HepG2 (cell line): ENCODE data around the gene MYO10. TPM values are rescaled to one million over a fixed set of nuclear protein-coding genes. Genes with fewer than 3 reads are reported as not detected.

Source experiments
- ATAC-seq: fragments of 200-7000 bp; cut with Tn5 transposase; 3 replicates; pipeline ENCODE4 v1.9.1; 2020; ENCODE audit warnings: mild to moderate bottlenecking, moderate library complexity
- BruUV-seq: library from RNA; stranded (reverse); fragments of 400-500 nt; replicated peaks from 2 replicates; lab custom pipeline; 2021; lab: Mats Ljungman, UMichigan
- CTCF ChIA-PET: fragments of 300-600 bp; formaldehyde crosslinking; extraction: SDS; loops from one replicate; lab custom pipeline; 2021; ENCODE audit warnings: low total read pairs, inconsistent platforms, low intra/inter-chr PET ratio; lab: Yijun Ruan, JAX
- POLR2A ChIA-PET: fragments of 350-600 bp; sonication (Branson Sonifier 250); formaldehyde crosslinking; loops from one replicate; lab custom pipeline; 2020; ENCODE audit warnings: antibody characterized with exemption, inconsistent platforms; lab: Yijun Ruan, JAX
- DNase-seq: peaks from one replicate; pipeline ENCODE4 v3.0.0-alpha.2; 2015; ENCODE audit warnings: low spot score
- FAIRE-seq: peaks from 3 replicates; lab custom pipeline; 2011; peaks lifted over from hg19 to GRCh38; lab: Jason Lieb, UNC
- H2AFZ ChIP-seq: one replicate; pipeline ENCODE4 v1.6.1; 2011; ENCODE audit warnings: low read length, inconsistent platforms
- H3K27ac ChIP-seq: fragments of 300-600 bp; 3 replicates; pipeline ENCODE4 v1.8.0; 2011; ENCODE audit warnings: mixed run types, mild to moderate bottlenecking, mixed read lengths, low read length, inconsistent platforms; ENCODE audit not compliant: insufficient read depth; ENCODE audit errors: extremely low read length
- H3K27me3 ChIP-seq, 2 experiments: fragments of 200-600 bp in 1 of 2; 2 replicates in 1 of 2; 3 replicates in 1 of 2; pipeline versions ENCODE4 v1.6.0 to v1.8.0; 2011; ENCODE audit warnings: low read length in 2 of 2, mild to moderate bottlenecking in 2 of 2, moderate library complexity in 2 of 2, inconsistent platforms in 1 of 2; ENCODE audit not compliant: insufficient read depth in 2 of 2, control insufficient read depth in 1 of 2
- H3K36me3 ChIP-seq, 2 experiments: fragments of 200-600 bp in 1 of 2; replicated peaks in 1 of 2; 2 replicates in 1 of 2; 3 replicates in 1 of 2; pipeline versions ENCODE4 v1.5.1 to v1.8.0; 2011; ENCODE audit warnings: low read length in 2 of 2, inconsistent platforms in 1 of 2; ENCODE audit not compliant: insufficient read depth in 2 of 2, control insufficient read depth in 1 of 2
- H3K4me1 ChIP-seq: 2 replicates; pipeline ENCODE4 v1.5.1; 2012; ENCODE audit warnings: low read length, inconsistent platforms; ENCODE audit not compliant: insufficient read depth
- H3K4me2 ChIP-seq: 2 replicates; pipeline ENCODE4 v1.6.0; 2011; ENCODE audit warnings: low read depth, low read length, inconsistent platforms
- H3K4me3 ChIP-seq, 3 experiments: fragments of 200-600 bp in 1 of 3; sonication (generic), shearing (Covaris generic) in 1 of 3; replicated peaks in 1 of 3; 2 replicates each; pipeline ENCODE4 v1.5.1; 2011 to 2016; ENCODE audit warnings: low read length in 3 of 3, inconsistent platforms in 2 of 3, low read depth in 2 of 3, mild to moderate bottlenecking in 2 of 3, control low read depth in 1 of 3, mixed read lengths in 1 of 3; ENCODE audit not compliant: insufficient read depth in 1 of 3
- H3K79me2 ChIP-seq: one replicate; pipeline ENCODE4 v1.6.1; 2011; ENCODE audit warnings: low read length, inconsistent platforms; ENCODE audit not compliant: insufficient read depth
- H3K9ac ChIP-seq: 2 replicates; pipeline ENCODE4 v1.6.0; 2011; ENCODE audit warnings: mild to moderate bottlenecking, low read depth, low read length, inconsistent platforms; ENCODE audit not compliant: insufficient read depth
- H3K9me3 ChIP-seq: 2 replicates; pipeline ENCODE4 v1.5.1; 2012; ENCODE audit warnings: mild to moderate bottlenecking, low read length
- H4K20me1 ChIP-seq: 2 replicates; pipeline ENCODE4 v1.6.0; 2011; ENCODE audit warnings: inconsistent platforms, mild to moderate bottlenecking, low read length, moderate library complexity; ENCODE audit not compliant: insufficient read depth
- ETV5 ChIP-seq: IDR thresholded peaks from 2 replicates; pipeline ENCODE4 v1.6.1; 2018; ENCODE audit warnings: missing biosample characterization, missing genetic modification reagents, inconsistent platforms, borderline replicate concordance
- NFYB ChIP-seq: sonication (generic); formaldehyde crosslinking; IDR thresholded peaks from 2 replicates; pipeline ENCODE4 v1.4.0; 2020; ENCODE audit warnings: missing genetic modification reagents
- STAG1 ChIP-seq: sonication (generic); formaldehyde crosslinking; IDR thresholded peaks from 2 replicates; pipeline ENCODE4 v1.4.0; 2020; ENCODE audit warnings: missing genetic modification reagents
- ZBTB21 ChIP-seq: sonication (generic); formaldehyde crosslinking; IDR thresholded peaks from 2 replicates; pipeline ENCODE4 v1.4.0; 2020; ENCODE audit warnings: missing genetic modification reagents
- WGBS: methylation state at CpG from one replicate; pipeline ENCODE4 v1.1.6; 2017; ENCODE audit warnings: low lambda C conversion rate; 5-methylcytosine and 5-hydroxymethylcytosine counted together
- in situ Hi-C: cut with HindIII; loops from 2 replicates; pipeline ENCODE4 v1.10.0; 2017; ENCODE audit warnings: low pct_unique_long_range_greater_than_20kb; ENCODE audit not compliant: extremely low pct_ligation_motif_present
- intact Hi-C: fragments of 100-400 bp; cut with micrococcal nuclease; formaldehyde crosslinking; loops from one replicate; pipeline ENCODE4 v1.10.0; 2022; ENCODE audit not compliant: unreplicated experiment
- polyA plus RNA-seq, 8 experiments: library from polyadenylated mRNA; depleted of rRNA in 3 of 8; stranded (reverse) in 7 of 8; unstranded in 1 of 8; fragments of >200 nt; fragmentation: Illumina TruSeq in 4 of 8; extraction: Trizol in 4 of 8; gene quantifications; 2 replicates each; pipeline versions ENCODE4 v1.2.1 to v1.2.3, GENCODE V29; 2011 to 2016; ENCODE audit warnings: low read depth in 4 of 8, missing spikeins in 1 of 8, mixed read lengths in 1 of 8; ENCODE audit not compliant: insufficient read depth in 1 of 8
- total RNA-seq, 5 experiments: library from RNA; depleted of rRNA; stranded (reverse); fragments of >200 nt; fragmentation: Illumina TruSeq; extraction: Trizol; gene quantifications; 2 replicates each; pipeline ENCODE4 v1.2.3, GENCODE V29; 2016; ENCODE audit warnings: low read depth in 1 of 5
- TF ChIP-seq, protein P1 (sequence below): sonication (generic); formaldehyde crosslinking; IDR thresholded peaks from 2 replicates; pipeline ENCODE4 v1.5.0; 2020; ENCODE audit warnings: mild to moderate bottlenecking, missing genetic modification reagents, moderate library complexity

Gene MYO10
- total and polyA plus RNA-seq, 2 of the 13 experiments (the other 11 are each of a cell fraction or from before 2014, with no cell fraction given), result 4.5 to 14.0 TPM

DNA sequence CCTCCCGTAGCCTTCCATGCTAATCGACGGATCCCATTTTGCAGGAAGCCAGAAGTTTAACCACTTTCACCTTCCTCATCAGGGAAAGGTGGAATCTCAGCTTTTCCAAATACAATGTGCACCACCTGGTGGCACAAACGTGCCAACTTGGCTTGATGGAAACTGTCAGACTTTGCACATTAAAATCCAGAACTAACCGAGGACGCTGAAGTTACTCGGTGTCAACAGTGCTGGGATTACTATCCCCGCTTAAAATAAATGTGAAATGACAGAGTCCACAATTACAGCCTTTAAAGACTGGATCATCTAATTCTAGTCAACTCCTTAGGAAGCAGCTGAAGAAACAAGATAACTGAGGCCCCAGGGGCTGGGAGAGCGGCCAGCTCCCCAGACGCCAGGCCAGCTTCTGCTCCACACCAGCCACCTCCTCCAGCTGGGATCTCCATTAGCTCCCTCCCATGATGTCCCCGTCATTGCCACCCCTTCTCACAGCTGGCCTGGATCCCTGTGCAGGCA, 269.1 kb downstream of the MYO10 start:
- Histone ChIP-seq H2AFZ (no peak overlapping the region), H3K27me3 (no peaks in the 10 kb centered on the region), H3K27ac (no peak overlapping the region), H3K79me2 (no peaks in the 10 kb centered on the region), H4K20me1 (no peaks in the 10 kb centered on the region), H3K4me1 (no peaks in the 10 kb centered on the region)
- no TSS peak for BruUV-seq
- FAIRE-seq, result no peak
- intact Hi-C loops, result no loop called here
- TF ChIP-seq, protein P1, sequence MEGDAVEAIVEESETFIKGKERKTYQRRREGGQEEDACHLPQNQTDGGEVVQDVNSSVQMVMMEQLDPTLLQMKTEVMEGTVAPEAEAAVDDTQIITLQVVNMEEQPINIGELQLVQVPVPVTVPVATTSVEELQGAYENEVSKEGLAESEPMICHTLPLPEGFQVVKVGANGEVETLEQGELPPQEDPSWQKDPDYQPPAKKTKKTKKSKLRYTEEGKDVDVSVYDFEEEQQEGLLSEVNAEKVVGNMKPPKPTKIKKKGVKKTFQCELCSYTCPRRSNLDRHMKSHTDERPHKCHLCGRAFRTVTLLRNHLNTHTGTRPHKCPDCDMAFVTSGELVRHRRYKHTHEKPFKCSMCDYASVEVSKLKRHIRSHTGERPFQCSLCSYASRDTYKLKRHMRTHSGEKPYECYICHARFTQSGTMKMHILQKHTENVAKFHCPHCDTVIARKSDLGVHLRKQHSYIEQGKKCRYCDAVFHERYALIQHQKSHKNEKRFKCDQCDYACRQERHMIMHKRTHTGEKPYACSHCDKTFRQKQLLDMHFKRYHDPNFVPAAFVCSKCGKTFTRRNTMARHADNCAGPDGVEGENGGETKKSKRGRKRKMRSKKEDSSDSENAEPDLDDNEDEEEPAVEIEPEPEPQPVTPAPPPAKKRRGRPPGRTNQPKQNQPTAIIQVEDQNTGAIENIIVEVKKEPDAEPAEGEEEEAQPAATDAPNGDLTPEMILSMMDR (CRISPR knock-in tag), result peak; percentile 45
- TF ChIP-seq STAG1 (CRISPR knock-in tag) (0 out of 2 replicates have a peak, but pooled peaks have one; percentile 24), ZBTB21 (no peak), ETV5 (CRISPR knock-in tag) (no peak), NFYB (CRISPR knock-in tag) (no peak)
- TF ChIP-seq, all 625 proteins: peak for 2
- no peak overlapping the region for H3K4me3 ChIP-seq
- no peaks in the 10 kb centered on the region for H3K9me3 ChIP-seq
- ChIA-PET POLR2A (no interaction called here), CTCF (no interaction called here)
- 89% methylated on average over 11 of the region's 11 CpGs for WGBS
- no peak overlapping the region for H3K4me2 ChIP-seq
- H3K36me3 ChIP-seq, result peaks cover 18 to 60% of the 10 kb centered on the region in 2 experiments; a peak in 4 of 5 replicates
- DNase-seq, result peak; percentile 7
- in situ Hi-C loops, result loop anchor here (10.0 kb wide), 1 partner anchor 182 kb away; no protein-coding TSS in a partner anchor
- H3K9ac ChIP-seq, result no peak overlapping the region
- peak; percentile 58 for ATAC-seq
